ENCODE results near the gene ARHGEF28.

DNA sequence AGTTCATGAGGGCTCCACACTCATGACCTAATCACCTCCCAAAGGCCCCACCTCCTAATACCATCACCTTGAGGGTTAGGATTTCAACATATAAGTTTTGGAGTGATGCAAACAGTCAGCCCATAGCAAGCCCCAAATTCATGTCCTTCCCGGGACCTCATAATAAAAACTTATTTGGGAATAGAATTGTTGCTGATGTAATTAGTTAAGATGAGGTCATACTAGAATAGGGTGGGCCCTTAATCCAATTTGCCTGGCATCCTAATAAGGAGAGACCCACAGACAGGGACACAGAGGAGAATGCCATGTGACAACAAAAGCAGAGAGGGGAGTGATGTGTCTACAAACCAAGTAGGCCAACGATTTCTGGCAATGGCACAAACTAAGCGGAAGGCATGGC, 347.1 kb downstream of the ARHGEF28 start:
- TF ChIP-seq CTCF (IDR thresholded peaks at IDR 0.05; ENCODE audit: poor library complexity) (no peak), EZH2phosphoT487 (IDR thresholded peaks at IDR 0.05; ENCODE audit: low read depth, severe bottlenecking, unreplicated experiment) (no peak), EZH2 (IDR thresholded peaks at IDR 0.05; ENCODE audit: borderline replicate concordance) (no peak)
